ENCODE data around the gene NTSR1.

- no peak for TF ChIP-seq CTCF (IDR thresholded peaks at IDR 0.05)
- TF ChIP-seq POLR2A (IDR thresholded peaks at IDR 0.05), result no peak
These were observed 10.4 kb upstream of the NTSR1 start for GRCh38 chr20:62698231-62698630.
